ENCODE data around the gene MAGI1. TPM values are rescaled to one million over a fixed set of nuclear protein-coding genes. Genes with fewer than 3 reads are reported as not detected.
"Not testable (repeated sequence)": the region's sequence is repeated elsewhere in the genome, so short reads cannot be mapped to it uniquely, and the experiment has no call there.

MAGI1 gene
- total RNA-seq, 2 experiments from 2014 or later = not detected

GRCh38 chr3:66053550-66054094, 14.9 kb upstream of the MAGI1 start:
- DNase-seq = no peak
- Mint-ChIP-seq H3K36me3 (ENCODE audit: low read depth) (no peaks in the 10 kb centered on the region), H3K27ac (no peak overlapping the region), H3K4me1 (ENCODE audit: low read depth) (no peaks in the 10 kb centered on the region), H3K4me3 (no peak overlapping the region), H3K27me3 (ENCODE audit: low read depth) (no peaks in the 10 kb centered on the region), H3K9me3 (no peaks in the 10 kb centered on the region)
- intact Hi-C loops (cut with micrococcal nuclease) = no loop called here
- CTCF ChIA-PET = no interaction called here

DNA sequence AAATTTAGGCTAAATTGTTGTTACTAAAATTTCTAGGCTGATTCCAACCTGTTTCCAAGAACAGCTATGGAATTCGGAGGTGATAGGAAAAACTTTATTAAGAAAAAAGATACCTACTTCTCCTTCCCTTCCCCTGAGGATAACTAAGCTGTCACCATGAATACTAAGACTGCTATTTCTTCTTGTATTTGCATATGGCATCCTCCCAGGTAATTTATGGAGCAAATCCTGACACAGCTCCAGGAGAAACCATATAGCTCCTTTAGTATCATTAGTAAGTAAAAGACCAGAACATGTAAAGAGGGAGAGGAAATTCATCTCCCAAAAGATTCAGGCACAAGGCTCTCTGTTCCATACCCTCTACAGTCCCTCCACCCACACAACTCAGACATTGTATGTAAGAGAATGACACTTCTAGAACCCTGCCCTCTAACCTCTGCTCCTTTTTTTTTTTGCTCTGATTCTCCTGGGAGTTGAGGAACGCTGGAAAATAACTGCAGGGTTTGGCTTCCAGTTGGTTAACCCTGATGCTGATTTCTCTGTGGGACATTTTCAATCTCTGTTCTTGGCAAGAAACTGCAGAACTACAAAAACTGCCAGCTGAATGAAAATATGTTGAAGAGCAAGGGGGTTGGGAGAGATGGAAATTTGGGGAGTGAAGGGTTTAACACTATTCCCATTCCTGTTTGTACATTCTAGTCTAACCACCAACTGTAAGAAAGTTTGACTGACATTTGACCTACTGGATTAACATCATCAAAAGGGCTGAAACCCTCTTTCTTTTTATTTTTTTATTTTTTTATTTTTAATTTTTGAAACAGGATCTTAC, 14.2 kb upstream of the MAGI1 start:
- peaks cover 3% of the 10 kb centered on the region for H3K27me3 Mint-ChIP-seq (ENCODE audit: low read depth)
- no peak overlapping the region for H3K4me3 Mint-ChIP-seq
- DNase-seq = no peak
- no peaks in the 10 kb centered on the region for H3K36me3 Mint-ChIP-seq (ENCODE audit: low read depth)
- H3K9me3 Mint-ChIP-seq = no peaks in the 10 kb centered on the region
- no peaks in the 10 kb centered on the region for H3K4me1 Mint-ChIP-seq (ENCODE audit: low read depth)
- intact Hi-C loops (cut with micrococcal nuclease) = no loop called here
- H3K27ac Mint-ChIP-seq = no peak overlapping the region
- CTCF ChIA-PET = no interaction called here

GRCh38 chr3:66050821-66051220, 12.1 kb upstream of the MAGI1 start:
- no peaks in the 10 kb centered on the region for H3K4me1 Mint-ChIP-seq (ENCODE audit: low read depth)
- H3K36me3 Mint-ChIP-seq (ENCODE audit: low read depth) = no peaks in the 10 kb centered on the region
- H3K27me3 Mint-ChIP-seq (ENCODE audit: low read depth) = peaks cover 7% of the 10 kb centered on the region
- H3K4me3 Mint-ChIP-seq = no peak overlapping the region
- DNase-seq = no peak
- H3K27ac Mint-ChIP-seq = no peak overlapping the region
- intact Hi-C loops (cut with micrococcal nuclease) = no loop called here
- H3K9me3 Mint-ChIP-seq = no peaks in the 10 kb centered on the region
- CTCF ChIA-PET = no interaction called here

DNA sequence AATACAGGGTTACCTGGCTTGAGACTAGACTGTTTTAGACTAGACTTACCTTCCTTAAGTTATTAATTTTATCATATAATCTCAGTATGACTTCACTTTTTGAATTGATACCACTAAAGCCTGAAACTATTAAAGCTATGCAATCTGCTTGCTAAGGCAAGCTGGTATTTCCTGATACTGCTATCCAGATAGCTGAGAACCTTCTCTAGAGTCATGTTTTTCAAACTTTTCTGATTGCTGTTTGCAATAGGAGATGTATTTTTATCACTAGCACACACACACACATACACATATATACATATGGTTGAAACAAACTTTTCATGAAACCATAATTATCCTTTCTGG, 9.3 kb upstream of the MAGI1 start:
- H3K4me1 Mint-ChIP-seq (ENCODE audit: low read depth) = no peaks in the 10 kb centered on the region

DNA sequence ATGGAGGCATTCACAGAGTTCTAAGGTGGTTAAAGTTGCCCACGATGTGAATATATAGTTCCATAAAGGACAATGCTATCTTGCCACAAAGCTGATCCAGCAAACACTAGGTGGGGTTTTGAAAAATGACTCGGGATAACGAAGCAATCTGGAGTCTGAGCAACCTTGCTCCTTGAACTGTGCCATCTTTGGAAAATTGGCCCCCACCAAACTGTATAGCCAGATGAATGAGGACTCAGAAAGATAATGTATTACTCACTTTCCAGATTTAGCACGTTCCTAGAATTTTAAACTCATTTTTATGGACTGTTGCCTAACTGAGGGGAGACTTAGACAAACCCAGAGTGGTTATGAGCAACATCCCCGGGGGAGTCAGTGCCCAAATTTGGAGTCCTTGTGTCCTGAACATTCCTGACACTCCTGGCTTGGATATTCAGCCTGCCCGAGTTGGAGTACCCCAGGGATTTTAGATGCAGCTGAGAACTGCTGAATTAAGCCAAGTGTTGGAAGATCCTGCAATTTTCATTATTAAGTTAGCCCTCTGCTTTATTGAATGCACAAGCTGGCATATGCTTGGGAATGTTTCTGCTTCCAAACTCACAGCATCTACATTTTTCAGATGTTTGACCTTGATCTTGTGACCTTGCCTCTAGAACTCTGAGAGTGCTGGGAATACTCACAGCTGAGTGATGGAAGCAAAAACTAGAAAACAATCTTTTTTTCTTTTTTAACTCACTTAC, 8.8 kb upstream of the MAGI1 start:
- Mint-ChIP-seq H3K36me3 (ENCODE audit: low read depth) (no peaks in the 10 kb centered on the region), H3K9me3 (no peaks in the 10 kb centered on the region), H3K4me3 (no peak overlapping the region), H3K27me3 (ENCODE audit: low read depth) (peaks cover 12% of the 10 kb centered on the region), H3K4me1 (ENCODE audit: low read depth) (no peaks in the 10 kb centered on the region), H3K27ac (no peak overlapping the region)
- intact Hi-C loops (cut with micrococcal nuclease) = no loop called here
- CTCF ChIA-PET = no interaction called here
- no peak for DNase-seq

More for the DNA sequence above, 9.3 kb upstream of the MAGI1 start:
- H3K27ac Mint-ChIP-seq = no peak overlapping the region
- CTCF ChIA-PET = no interaction called here
- peaks cover 9% of the 10 kb centered on the region for H3K27me3 Mint-ChIP-seq (ENCODE audit: low read depth)
- no peak overlapping the region for H3K4me3 Mint-ChIP-seq
- H3K9me3 Mint-ChIP-seq = no peaks in the 10 kb centered on the region
- no peaks in the 10 kb centered on the region for H3K36me3 Mint-ChIP-seq (ENCODE audit: low read depth)
- no peak for DNase-seq
- intact Hi-C loops (cut with micrococcal nuclease) = no loop called here

GRCh38 chr3:66046321-66046720, 7.6 kb upstream of the MAGI1 start:
- DNase-seq; H3K27ac Mint-ChIP-seq; CTCF ChIA-PET; H3K4me3 Mint-ChIP-seq; intact Hi-C loops (cut with micrococcal nuclease); H3K9me3 Mint-ChIP-seq; H3K4me1 Mint-ChIP-seq (ENCODE audit: low read depth); H3K36me3 Mint-ChIP-seq (ENCODE audit: low read depth): not testable (repeated sequence)
- H3K27me3 Mint-ChIP-seq (ENCODE audit: low read depth) = peaks cover 18% of the 10 kb centered on the region

- CTCF ChIA-PET = no interaction called here
- no peaks in the 10 kb centered on the region for H3K9me3 Mint-ChIP-seq
- peaks cover 44% of the 10 kb centered on the region for H3K27me3 Mint-ChIP-seq (ENCODE audit: low read depth)
- DNase-seq = no peak
- peaks cover 2% of the 10 kb centered on the region for H3K36me3 Mint-ChIP-seq (ENCODE audit: low read depth)
- no peak overlapping the region for H3K4me3 Mint-ChIP-seq
- no peak overlapping the region for H3K27ac Mint-ChIP-seq
- H3K4me1 Mint-ChIP-seq (ENCODE audit: low read depth) = peaks cover 9% of the 10 kb centered on the region
- intact Hi-C loops (cut with micrococcal nuclease) = no loop called here
These were observed 3.1 kb upstream of the MAGI1 start for GRCh38 chr3:66041828-66042227.

DNA sequence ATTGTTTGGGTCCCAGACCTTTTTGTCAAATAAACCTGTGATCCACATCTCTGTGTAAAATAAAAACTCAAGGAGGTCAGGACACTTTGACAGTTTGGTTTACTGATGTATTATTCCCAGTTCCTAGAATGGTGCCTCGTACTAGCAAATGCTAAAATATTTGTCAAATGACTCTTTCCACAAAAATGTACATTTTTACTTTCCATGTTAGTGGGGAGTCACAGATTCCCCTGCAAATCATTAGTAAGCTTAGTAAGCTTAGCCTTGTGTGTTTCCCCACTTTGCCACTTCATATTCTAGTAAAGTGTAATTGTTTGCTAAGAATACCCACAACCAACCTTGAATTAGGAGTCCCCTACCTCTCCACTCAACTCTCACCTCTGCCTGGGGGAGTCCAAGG, 2.4 kb upstream of the MAGI1 start:
- Mint-ChIP-seq H3K36me3 (ENCODE audit: low read depth) (peaks cover 2% of the 10 kb centered on the region), H3K9me3 (no peaks in the 10 kb centered on the region), H3K4me3 (no peak overlapping the region), H3K27me3 (ENCODE audit: low read depth) (peaks cover 50% of the 10 kb centered on the region), H3K4me1 (ENCODE audit: low read depth) (peaks cover 9% of the 10 kb centered on the region), H3K27ac (no peak overlapping the region)
- no peak for DNase-seq
- CTCF ChIA-PET = no interaction called here
- intact Hi-C loops (cut with micrococcal nuclease) = no loop called here

DNA sequence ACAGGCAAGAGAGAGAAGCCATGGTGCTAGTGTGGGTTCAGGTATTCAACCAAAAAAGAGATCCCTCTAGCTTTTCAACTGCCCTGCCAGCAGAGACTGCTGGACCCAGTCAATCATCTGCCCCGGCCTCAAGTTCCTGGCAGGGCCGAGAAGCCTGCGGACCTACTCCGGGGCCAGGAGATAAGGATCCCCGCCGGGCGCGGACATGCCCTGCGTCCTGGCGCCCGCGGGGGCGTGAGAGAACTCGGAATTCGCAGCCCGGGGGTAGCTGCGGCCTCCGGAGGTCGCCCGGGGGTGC, 821 bp upstream of the MAGI1 start:
- CTCF ChIA-PET = no interaction called here
- Mint-ChIP-seq H3K4me1 (ENCODE audit: low read depth) (peaks cover 9% of the 10 kb centered on the region), H3K27ac (no peak overlapping the region), H3K4me3 (peak overlapping the region; percentile 42), H3K9me3 (no peaks in the 10 kb centered on the region), H3K36me3 (ENCODE audit: low read depth) (peaks cover 2% of the 10 kb centered on the region), H3K27me3 (ENCODE audit: low read depth) (peaks cover 63% of the 10 kb centered on the region)
- DNase-seq = no peak
- intact Hi-C loops (cut with micrococcal nuclease) = loop anchor here (5.0 kb wide), 1 partner anchor 183 kb away; the partner anchor contains the start of gene SLC25A26

- Mint-ChIP-seq H3K4me3 (peak overlapping the region; percentile 79), H3K36me3 (ENCODE audit: low read depth) (peaks cover 2% of the 10 kb centered on the region), H3K9me3 (no peaks in the 10 kb centered on the region), H3K27ac (no peak overlapping the region), H3K27me3 (ENCODE audit: low read depth) (peaks cover 64% of the 10 kb centered on the region), H3K4me1 (ENCODE audit: low read depth) (peaks cover 12% of the 10 kb centered on the region)
- intact Hi-C loops (cut with micrococcal nuclease) = loop anchor here (5.0 kb wide), 1 partner anchor 184 kb away; the partner anchor contains the start of gene SLC25A26
- CTCF ChIA-PET = interaction anchor here (0.7 kb wide), 1 partner anchor 335 kb away, joined by 3 read pairs; no protein-coding TSS in a partner anchor
- peak; percentile 6 for DNase-seq
These were observed 363 bp downstream of the MAGI1 start for GRCh38 chr3:66038384-66038725.

- Mint-ChIP-seq H3K27me3 (ENCODE audit: low read depth) (peaks cover 64% of the 10 kb centered on the region), H3K4me1 (ENCODE audit: low read depth) (peaks cover 13% of the 10 kb centered on the region), H3K9me3 (no peaks in the 10 kb centered on the region), H3K4me3 (peak overlapping the region; percentile 79), H3K36me3 (ENCODE audit: low read depth) (peaks cover 2% of the 10 kb centered on the region), H3K27ac (no peak overlapping the region)
- peak; percentile 17 for DNase-seq
- intact Hi-C loops (cut with micrococcal nuclease) = loop anchor here (5.0 kb wide), 1 partner anchor 184 kb away; the partner anchor contains the start of gene SLC25A26
- CTCF ChIA-PET = interaction anchor here (0.7 kb wide), 1 partner anchor 335 kb away, joined by 3 read pairs; no protein-coding TSS in a partner anchor
These were observed 740 bp downstream of the MAGI1 start for GRCh38 chr3:66037986-66038369.

DNA sequence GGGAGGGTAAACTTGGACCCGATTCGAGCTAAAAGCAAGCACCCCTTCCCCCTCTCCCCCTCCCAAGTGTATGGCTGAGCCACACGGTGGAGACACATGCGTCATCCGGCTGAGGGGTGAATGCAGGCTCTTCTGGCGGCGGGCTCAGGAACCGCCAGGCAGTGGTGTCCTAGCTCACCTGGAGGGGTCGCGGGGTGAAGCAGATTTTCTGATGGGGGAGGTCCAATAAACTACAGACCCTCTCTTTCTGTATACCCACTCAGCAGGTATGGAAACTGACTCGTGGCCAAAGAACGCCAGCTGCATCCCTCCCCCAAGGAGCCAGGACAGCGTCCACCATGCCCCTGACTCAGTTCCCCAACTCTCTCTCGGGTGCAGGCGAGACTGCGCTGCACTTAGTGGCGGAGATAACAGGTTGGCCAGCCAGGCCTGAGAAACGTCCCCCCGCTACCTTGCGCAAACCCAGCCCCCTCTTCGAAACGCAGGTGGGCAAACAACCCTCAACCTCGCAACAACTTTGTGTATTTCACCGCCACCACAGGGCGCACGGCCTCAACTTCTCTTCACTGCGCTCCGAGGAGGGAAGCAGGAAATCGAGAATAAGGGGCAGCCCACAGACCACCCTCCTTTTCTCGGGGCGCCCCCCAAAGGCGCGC, 1.3 kb downstream of the MAGI1 start:
- CTCF ChIA-PET = no interaction called here
- intact Hi-C loops (cut with micrococcal nuclease) = loop anchor here (5.0 kb wide), 1 partner anchor 185 kb away; the partner anchor contains the start of gene SLC25A26
- no peaks in the 10 kb centered on the region for H3K9me3 Mint-ChIP-seq
- peaks cover 13% of the 10 kb centered on the region for H3K4me1 Mint-ChIP-seq (ENCODE audit: low read depth)
- H3K4me3 Mint-ChIP-seq = peak overlapping the region; percentile 79
- peaks cover 61% of the 10 kb centered on the region for H3K27me3 Mint-ChIP-seq (ENCODE audit: low read depth)
- DNase-seq = no peak
- H3K27ac Mint-ChIP-seq = no peak overlapping the region
- peaks cover 2% of the 10 kb centered on the region for H3K36me3 Mint-ChIP-seq (ENCODE audit: low read depth)
